Thyroid gland (tissue), 4 donors: ENCODE data around the gene EFL1. TPM values are rescaled to one million over a fixed set of nuclear protein-coding genes. Genes with fewer than 3 reads are reported as not detected.
"Not testable (repeated sequence)": the region's sequence is repeated elsewhere in the genome, so short reads cannot be mapped to it uniquely, and the experiment has no call there.

Experiments used
- DNase-seq, 2 donors: peaks; one replicate each; pipeline ENCODE4 v3.0.0-alpha.2; 2019
- H3K27ac ChIP-seq, 3 donors: fragments of 200-600 bp; sonication (generic); 1 replicate in 2 of 3; 2 replicates in 1 of 3; pipeline ENCODE4 v1.5.1; 2016 to 2019; ENCODE audit warnings: mild to moderate bottlenecking in 1 of 3, moderate library complexity in 1 of 3
- H3K27me3 ChIP-seq: fragments of 200-600 bp; sonication (generic); one replicate; pipeline ENCODE4 v1.5.1; 2019
- H3K36me3 ChIP-seq, 2 donors: fragments of 200-600 bp; sonication (generic); one replicate each; pipeline ENCODE4 v1.5.1; 2016 to 2019
- H3K4me1 ChIP-seq, 2 donors: fragments of 200-600 bp; sonication (generic); one replicate each; pipeline ENCODE4 v1.5.1; 2017 to 2019
- H3K4me3 ChIP-seq, 3 donors: fragments of 200-600 bp; sonication (generic); replicated peaks in 1 of 3; 1 replicate in 2 of 3; 2 replicates in 1 of 3; pipeline ENCODE4 v1.5.1; 2016; ENCODE audit warnings: mild to moderate bottlenecking in 1 of 3
- H3K9me3 ChIP-seq: fragments of 200-600 bp; sonication (generic); one replicate; pipeline ENCODE4 v1.5.1; 2017
- POLR2A ChIP-seq, 2 donors: fragments of 450-650 bp; IDR thresholded peaks; one replicate each; pipeline ENCODE4 v1.6.1; 2017; ENCODE audit warnings: antibody characterized with exemption in 2 of 2, mild to moderate bottlenecking in 2 of 2, moderate library complexity in 1 of 2
- WGBS, 2 donors: methylation state at CpG; one replicate each; pipeline ENCODE4 v1.1.5; 2017; 5-methylcytosine and 5-hydroxymethylcytosine counted together
- intact Hi-C: fragments of 100-400 bp; cut with DNase I; formaldehyde crosslinking; loops from one replicate; pipeline ENCODE4 v1.15.1; 2023
- total RNA-seq, 4 donors: library from RNA; depleted of rRNA; stranded (reverse); fragments of >200 nt; gene quantifications; one replicate each; pipeline ENCODE4 v1.2.3, GENCODE V29; 2016
- TF ChIP-seq, protein P1 (sequence below), 6 experiments: fragments of 200-600 bp in 3 of 6; fragments of 450-650 bp in 3 of 6; sonication (generic) in 3 of 6; IDR thresholded peaks; one replicate each; pipeline ENCODE4 v1.5.1; 2016 to 2019; ENCODE audit warnings: antibody characterized with exemption in 6 of 6, mild to moderate bottlenecking in 2 of 6, inconsistent platforms in 1 of 6, moderate library complexity in 1 of 6

Gene EFL1
- total RNA-seq, 4 donors from 2014 or later = 10.3 to 29.8 (median 17.5) TPM

DNA sequence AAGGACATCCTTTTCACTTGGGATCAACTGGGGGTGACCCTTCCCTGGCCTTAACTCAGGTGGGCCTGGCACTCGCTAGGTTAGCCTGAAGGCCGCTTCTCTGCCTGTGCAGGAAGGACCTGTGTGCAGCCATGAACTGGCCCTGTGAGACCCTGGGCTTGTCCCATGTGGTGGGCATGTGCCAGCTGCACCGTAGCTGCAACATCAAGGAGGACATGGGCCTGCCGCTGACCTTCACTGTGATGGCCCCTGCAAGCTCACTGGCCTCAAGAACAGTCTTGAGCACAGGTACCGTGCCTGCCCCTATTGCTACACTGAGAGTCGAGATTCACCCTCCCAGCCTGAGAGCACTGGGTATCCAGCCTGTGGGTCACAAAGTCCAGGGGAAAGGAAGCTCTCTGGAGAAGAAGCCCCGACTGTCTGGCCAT lies 43.1 kb upstream of the EFL1 start:
- H3K9me3 ChIP-seq = no peaks in the 10 kb centered on the region
- WGBS, 2 donors = 90 to 95% methylated on average over 4 to 7 of the region's 7 CpGs
- DNase-seq = no peak
- intact Hi-C loops = no loop called here
- H3K4me1 ChIP-seq = no peaks in the 10 kb centered on the region
- H3K27ac ChIP-seq = no peak overlapping the region
- H3K27me3 ChIP-seq = no peaks in the 10 kb centered on the region
- no peaks in the 10 kb centered on the region for H3K36me3 ChIP-seq
- TF ChIP-seq, protein P1, sequence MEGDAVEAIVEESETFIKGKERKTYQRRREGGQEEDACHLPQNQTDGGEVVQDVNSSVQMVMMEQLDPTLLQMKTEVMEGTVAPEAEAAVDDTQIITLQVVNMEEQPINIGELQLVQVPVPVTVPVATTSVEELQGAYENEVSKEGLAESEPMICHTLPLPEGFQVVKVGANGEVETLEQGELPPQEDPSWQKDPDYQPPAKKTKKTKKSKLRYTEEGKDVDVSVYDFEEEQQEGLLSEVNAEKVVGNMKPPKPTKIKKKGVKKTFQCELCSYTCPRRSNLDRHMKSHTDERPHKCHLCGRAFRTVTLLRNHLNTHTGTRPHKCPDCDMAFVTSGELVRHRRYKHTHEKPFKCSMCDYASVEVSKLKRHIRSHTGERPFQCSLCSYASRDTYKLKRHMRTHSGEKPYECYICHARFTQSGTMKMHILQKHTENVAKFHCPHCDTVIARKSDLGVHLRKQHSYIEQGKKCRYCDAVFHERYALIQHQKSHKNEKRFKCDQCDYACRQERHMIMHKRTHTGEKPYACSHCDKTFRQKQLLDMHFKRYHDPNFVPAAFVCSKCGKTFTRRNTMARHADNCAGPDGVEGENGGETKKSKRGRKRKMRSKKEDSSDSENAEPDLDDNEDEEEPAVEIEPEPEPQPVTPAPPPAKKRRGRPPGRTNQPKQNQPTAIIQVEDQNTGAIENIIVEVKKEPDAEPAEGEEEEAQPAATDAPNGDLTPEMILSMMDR (IDR thresholded peaks at IDR 0.05) = no peak
- no peak for TF ChIP-seq POLR2A (IDR thresholded peaks at IDR 0.05)
- no peak overlapping the region for H3K4me3 ChIP-seq

DNA sequence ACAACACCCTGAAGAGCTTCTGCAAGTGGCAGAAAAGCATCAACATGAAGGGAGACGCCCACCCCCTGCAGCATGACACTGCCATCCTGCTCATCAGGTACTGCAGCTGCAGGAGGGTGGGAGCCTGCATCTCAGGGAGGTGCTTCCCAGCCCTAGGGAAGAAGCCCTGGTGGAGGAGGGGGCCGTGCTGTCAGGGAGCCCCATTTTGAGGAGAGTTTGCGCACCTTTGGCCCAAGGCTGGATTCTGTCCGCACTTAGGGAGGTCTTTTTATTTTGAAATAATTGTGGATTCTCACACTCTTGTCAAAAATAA lies 42.2 kb upstream of the EFL1 start:
- no peak for DNase-seq

DNA sequence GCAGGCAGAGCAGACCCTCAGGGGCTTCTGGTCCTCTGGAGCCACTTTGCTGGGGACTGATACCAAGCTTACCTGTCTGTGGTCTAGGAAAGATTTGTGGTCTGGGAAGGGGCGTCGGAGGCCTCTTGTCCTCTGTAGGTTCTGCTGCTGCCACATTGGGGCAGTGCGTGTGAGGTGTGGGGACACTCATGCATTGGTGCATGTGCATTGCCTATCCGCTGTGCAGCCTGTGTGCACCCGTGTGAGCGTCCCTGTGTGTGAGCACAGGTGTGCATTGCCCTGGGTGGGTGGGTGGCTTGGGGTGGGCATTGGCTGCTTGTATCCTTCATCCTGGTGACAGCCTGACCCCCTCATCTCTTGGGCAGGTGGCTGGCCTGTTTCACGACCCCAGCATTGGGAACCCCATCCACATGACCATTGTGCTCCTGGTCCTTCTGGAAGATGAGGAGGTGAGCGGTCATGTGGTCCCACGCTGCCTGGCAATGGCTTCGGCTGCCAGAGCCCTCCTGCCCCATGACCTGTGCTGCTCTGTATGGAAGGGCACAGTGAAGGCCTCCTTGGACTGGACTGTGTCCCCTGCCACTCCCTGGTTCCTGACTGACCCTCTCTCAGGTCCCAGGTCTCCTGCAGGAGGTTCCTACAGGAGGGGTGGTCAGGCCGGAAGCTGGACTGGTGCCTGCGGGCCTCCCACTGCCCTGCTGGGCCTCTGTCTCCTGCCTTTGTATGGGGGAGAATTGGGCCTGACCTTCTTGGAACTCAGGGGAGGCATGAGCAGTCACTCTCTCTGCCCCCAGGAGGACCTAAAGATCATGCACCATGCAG lies 41.6 kb upstream of the EFL1 start:
- Histone ChIP-seq H3K4me1 (no peaks in the 10 kb centered on the region), H3K9me3 (no peaks in the 10 kb centered on the region), H3K27me3 (no peaks in the 10 kb centered on the region), H3K27ac (no peak overlapping the region), H3K36me3 (no peaks in the 10 kb centered on the region), H3K4me3 (no peak overlapping the region)
- DNase-seq = no peak
- TF ChIP-seq POLR2A (IDR thresholded peaks at IDR 0.05) = no peak
- TF ChIP-seq, protein P1 (IDR thresholded peaks at IDR 0.05) = no peak
- intact Hi-C loops = no loop called here
- 98% methylated on average over 7 to 8 of the region's 12 CpGs for WGBS, 2 donors

More for the DNA sequence above, 42.2 kb upstream of the EFL1 start:
- Histone ChIP-seq H3K4me1 (no peaks in the 10 kb centered on the region), H3K27me3 (no peaks in the 10 kb centered on the region), H3K36me3 (no peaks in the 10 kb centered on the region), H3K27ac (no peak overlapping the region), H3K4me3 (no peak overlapping the region), H3K9me3 (no peaks in the 10 kb centered on the region)
- WGBS, 2 donors = 88 to 94% methylated on average over 3 to 4 of the region's 4 CpGs
- intact Hi-C loops = no loop called here
- TF ChIP-seq, protein P1 (IDR thresholded peaks at IDR 0.05) = no peak
- TF ChIP-seq POLR2A (IDR thresholded peaks at IDR 0.05) = no peak

DNA sequence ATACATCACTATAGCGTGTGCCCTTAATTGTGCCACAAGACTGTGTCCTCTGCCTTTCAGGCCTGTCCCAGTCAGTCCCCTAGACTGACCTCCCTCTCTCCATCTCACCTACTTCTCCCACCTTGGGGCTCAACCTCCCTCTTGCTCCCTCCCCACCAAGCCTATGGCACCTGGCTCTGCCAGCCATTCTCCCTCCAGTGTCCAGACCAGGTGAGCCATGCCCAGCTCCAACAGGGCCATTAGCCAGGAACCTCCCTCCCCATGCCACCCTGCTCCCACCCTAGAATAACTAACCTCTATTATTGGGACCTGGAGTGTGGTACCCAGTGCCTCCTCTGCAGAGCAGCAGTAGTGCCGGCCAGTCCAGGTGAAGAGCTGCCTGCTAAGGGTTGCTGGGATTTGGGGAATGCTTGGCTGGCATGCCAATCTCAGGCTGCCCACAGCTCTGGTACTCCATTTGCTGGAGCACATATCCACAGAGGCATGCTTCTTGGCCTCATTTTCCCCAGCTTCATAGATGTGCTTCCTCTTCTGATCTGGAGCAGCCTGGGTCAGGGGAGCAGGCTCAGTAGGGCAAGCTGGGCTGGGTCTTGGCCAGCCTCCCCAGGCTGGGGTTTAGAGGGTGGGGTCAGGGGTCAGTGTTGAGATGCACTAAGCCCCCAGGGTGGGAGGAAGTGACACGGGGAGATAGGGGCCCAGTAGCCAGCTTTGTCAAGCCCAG lies 38.9 kb upstream of the EFL1 start:
- intact Hi-C loops = no loop called here
- H3K27me3 ChIP-seq = no peaks in the 10 kb centered on the region
- H3K4me3 ChIP-seq = no peak overlapping the region
- H3K9me3 ChIP-seq = no peaks in the 10 kb centered on the region
- H3K27ac ChIP-seq = no peak overlapping the region
- 72 to 81% methylated on average over 3 of the region's 3 CpGs for WGBS, 2 donors
- TF ChIP-seq, protein P1 (IDR thresholded peaks at IDR 0.05) = no peak
- no peak for TF ChIP-seq POLR2A (IDR thresholded peaks at IDR 0.05)
- no peaks in the 10 kb centered on the region for H3K36me3 ChIP-seq
- no peaks in the 10 kb centered on the region for H3K4me1 ChIP-seq
- no peak for DNase-seq

DNA sequence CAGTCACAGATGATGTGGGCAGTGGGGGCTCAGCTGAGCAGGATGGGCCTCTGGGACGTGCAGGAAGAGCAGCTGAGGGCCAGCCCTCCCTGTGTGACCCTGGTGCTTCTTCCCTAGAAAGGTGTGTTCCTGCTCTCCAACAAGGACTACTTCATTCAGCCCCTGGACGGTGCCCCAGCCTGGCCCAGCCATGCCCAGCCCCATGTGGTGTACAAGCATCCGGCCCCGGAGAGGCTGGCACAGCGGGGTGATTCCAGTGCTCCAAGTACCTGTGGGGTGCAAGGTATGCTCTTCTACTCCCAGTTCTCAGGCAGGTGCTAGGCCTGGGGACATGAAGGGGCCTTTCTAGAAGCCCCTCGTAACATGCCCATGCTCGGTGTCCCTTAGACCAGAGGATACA lies 38.3 kb upstream of the EFL1 start:
- intact Hi-C loops = no loop called here

DNA sequence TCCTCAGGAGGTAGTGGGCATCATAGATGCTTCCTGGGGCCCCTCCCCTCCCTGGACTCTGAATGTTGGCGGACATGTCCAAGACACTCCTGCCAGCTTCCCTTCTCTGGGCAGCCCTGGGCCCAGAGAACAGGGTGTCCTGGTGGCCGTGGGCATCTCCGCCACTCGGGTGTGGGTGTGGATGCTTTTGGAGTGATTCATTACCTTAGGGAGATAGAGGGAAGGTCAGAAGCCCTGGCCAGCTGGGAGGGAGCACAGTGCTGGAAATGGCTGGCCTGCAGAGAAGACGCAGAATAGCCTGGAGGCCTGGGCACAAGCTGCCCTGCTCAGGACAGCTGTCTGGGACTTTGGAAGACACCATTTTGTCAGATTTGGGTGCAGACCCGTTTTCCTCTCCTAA lies 37.8 kb upstream of the EFL1 start:
- H3K27me3 ChIP-seq, H3K36me3 ChIP-seq, H3K27ac ChIP-seq, H3K9me3 ChIP-seq, H3K4me1 ChIP-seq, H3K4me3 ChIP-seq, intact Hi-C loops, DNase-seq: not testable (repeated sequence)
- WGBS, 2 donors = 79 to 92% methylated on average over 4 to 5 of the region's 6 CpGs

More for the DNA sequence above, 38.3 kb upstream of the EFL1 start:
- H3K27me3 ChIP-seq = no peaks in the 10 kb centered on the region
- no peak for TF ChIP-seq POLR2A (IDR thresholded peaks at IDR 0.05)
- TF ChIP-seq, protein P1 (IDR thresholded peaks at IDR 0.05) = no peak
- WGBS, 2 donors = 87 to 100% methylated on average over 2 to 7 of the region's 7 CpGs
- no peak for DNase-seq
- H3K36me3 ChIP-seq = no peaks in the 10 kb centered on the region
- no peak overlapping the region for H3K4me3 ChIP-seq
- no peak overlapping the region for H3K27ac ChIP-seq
- H3K4me1 ChIP-seq = no peaks in the 10 kb centered on the region
- no peaks in the 10 kb centered on the region for H3K9me3 ChIP-seq

DNA sequence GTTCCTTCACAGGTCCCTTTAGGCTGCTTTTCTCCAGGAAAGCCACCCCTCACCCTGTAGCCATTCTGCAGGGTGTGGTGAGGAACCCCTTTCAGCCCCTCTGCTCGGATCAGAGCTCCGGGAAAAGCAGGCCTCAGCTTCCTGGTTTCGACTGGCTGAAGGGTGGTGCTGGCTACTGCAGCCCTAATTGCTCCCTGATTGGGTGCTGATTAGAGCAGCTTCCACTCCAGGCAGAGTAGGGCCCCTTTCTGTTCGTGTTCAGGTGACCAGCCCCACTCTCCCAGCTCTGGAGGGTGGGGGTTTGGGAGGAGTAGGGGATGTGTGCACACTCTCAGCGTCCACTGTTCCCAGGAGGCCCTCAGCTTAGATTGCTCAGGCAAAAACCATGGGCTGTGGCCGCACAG lies 37.0 kb upstream of the EFL1 start:
- DNase-seq, H3K9me3 ChIP-seq, H3K4me3 ChIP-seq, H3K36me3 ChIP-seq, H3K4me1 ChIP-seq, H3K27me3 ChIP-seq, H3K27ac ChIP-seq, intact Hi-C loops: not testable (repeated sequence)
- 60 to 76% methylated on average over 3 to 4 of the region's 6 CpGs for WGBS, 2 donors
